K562 (cell line): Measurements from ENCODE around the gene ACOX2. TPM values are rescaled to one million over a fixed set of nuclear protein-coding genes. Genes with fewer than 3 reads are reported as not detected.
A peak's percentile ranks its signal among the peaks of the same experiment; 100 is the strongest.

ENCODE experiments used
- EP300 ChIP-seq: IDR thresholded peaks from 2 replicates; pipeline ENCODE4 v1.6.1; 2012; ENCODE audit warnings: low read length, improper control_type of control experiment
- L3MBTL2 ChIP-seq: fragments of 450-650 bp; IDR thresholded peaks from 2 replicates; pipeline ENCODE4 v1.6.1; 2016; ENCODE audit warnings: mild to moderate bottlenecking, moderate library complexity
- MGA ChIP-seq: fragments of 450-650 bp; IDR thresholded peaks from 2 replicates; pipeline ENCODE4 v1.6.1; 2016; ENCODE audit warnings: mild to moderate bottlenecking, moderate library complexity
- RREB1 ChIP-seq: fragments of 250-450 bp; sonication (Bioruptor Pico); IDR thresholded peaks from 2 replicates; pipeline ENCODE4 v1.4.0; 2020
- SMAD1 ChIP-seq: fragments of 150-350 bp; IDR thresholded peaks from 2 replicates; pipeline ENCODE4 v1.6.1; 2014; ENCODE audit warnings: low read length, low read depth; ENCODE audit not compliant: partially characterized antibody
- TAF15 ChIP-seq: fragments of 200-400 bp; formaldehyde crosslinking; IDR thresholded peaks from 2 replicates; pipeline ENCODE4 v1.6.1; 2017; ENCODE audit warnings: mild to moderate bottlenecking, low read depth, low read length, moderate library complexity
- ZNF24 ChIP-seq: fragments of 450-650 bp; IDR thresholded peaks from 2 replicates; pipeline ENCODE4 v1.6.1; 2016
- ZNF41 ChIP-seq: fragments of 250-450 bp; sonication (Bioruptor Pico); conservative IDR thresholded peaks from 2 replicates; pipeline ENCODE4 v1.4.0; 2020; ENCODE audit warnings: mild to moderate bottlenecking
- polyA plus RNA-seq, 8 experiments: library from polyadenylated mRNA; depleted of rRNA in 4 of 8; stranded (reverse) in 5 of 8; unstranded in 3 of 8; fragments of >200 nt; fragmentation: Nextera tagmentation in 2 of 8; fragmentation: Illumina TruSeq in 1 of 8; extraction: Ambion mirVana in 2 of 8; extraction: Trizol in 1 of 8; gene quantifications; 2 replicates each; pipeline versions ENCODE4 v1.2.1 to v1.2.3, GENCODE V29; 2011 to 2014; ENCODE audit warnings: inconsistent platforms in 1 of 8, missing spikeins in 1 of 8
- total RNA-seq, 7 experiments: library from RNA; depleted of rRNA in 6 of 7; stranded (reverse); fragments of >200 nt in 6 of 7; fragmentation: Illumina TruSeq in 2 of 7; extraction: Trizol in 2 of 7; gene quantifications; 2 replicates each; pipeline versions ENCODE4 v1.2.1 to v1.2.3, GENCODE V29; 2011 to 2021; ENCODE audit warnings: low replicate concordance in 1 of 7

ACOX2 gene
- total and polyA plus RNA-seq, 9 of the 15 experiments (the other 6 are each of a cell fraction or from before 2014, with no cell fraction given): 0.15 TPM; not detected in 8

- TF ChIP-seq RREB1 (CRISPR knock-in tag): no peak
- TF ChIP-seq L3MBTL2: peak; percentile 37; the same call in 1 of the 2 replicates
- TF ChIP-seq MGA: no peak
- TF ChIP-seq SMAD1: no peak
- 0 out of 2 replicates have a peak, but pooled peaks have one; percentile 8 for TF ChIP-seq ZNF24
- peak; percentile 47 for TF ChIP-seq EP300
- no peak for TF ChIP-seq ZNF41 (CRISPR knock-in tag)
- TF ChIP-seq TAF15: no peak
These were observed 65.7 kb downstream of the ACOX2 start (continued) for GRCh38 chr3:58471025-58471887.
